NCI-H345 (cell line): ENCODE results near the gene APC2.

Experiments
- DNase-seq: peaks from one replicate; lab custom pipeline; 2025; lab: John Stamatoyannopoulos, UW

The APC2 gene

GRCh38 chr19:1447504-1447903 lies 2.4 kb upstream of the APC2 start:
- no peak for DNase-seq

GRCh38 chr19:1447944-1448343 lies 2.0 kb upstream of the APC2 start:
- no peak for DNase-seq

GRCh38 chr19:1450735-1451731 lies 1.1 kb downstream of the APC2 start:
- DNase-seq = no peak

GRCh38 chr19:1451916-1452801 lies 2.2 kb downstream of the APC2 start:
- no peak for DNase-seq

- DNase-seq = no peak
Measured at GRCh38 chr19:1452802-1453524, 3.0 kb downstream of the APC2 start.

DNA sequence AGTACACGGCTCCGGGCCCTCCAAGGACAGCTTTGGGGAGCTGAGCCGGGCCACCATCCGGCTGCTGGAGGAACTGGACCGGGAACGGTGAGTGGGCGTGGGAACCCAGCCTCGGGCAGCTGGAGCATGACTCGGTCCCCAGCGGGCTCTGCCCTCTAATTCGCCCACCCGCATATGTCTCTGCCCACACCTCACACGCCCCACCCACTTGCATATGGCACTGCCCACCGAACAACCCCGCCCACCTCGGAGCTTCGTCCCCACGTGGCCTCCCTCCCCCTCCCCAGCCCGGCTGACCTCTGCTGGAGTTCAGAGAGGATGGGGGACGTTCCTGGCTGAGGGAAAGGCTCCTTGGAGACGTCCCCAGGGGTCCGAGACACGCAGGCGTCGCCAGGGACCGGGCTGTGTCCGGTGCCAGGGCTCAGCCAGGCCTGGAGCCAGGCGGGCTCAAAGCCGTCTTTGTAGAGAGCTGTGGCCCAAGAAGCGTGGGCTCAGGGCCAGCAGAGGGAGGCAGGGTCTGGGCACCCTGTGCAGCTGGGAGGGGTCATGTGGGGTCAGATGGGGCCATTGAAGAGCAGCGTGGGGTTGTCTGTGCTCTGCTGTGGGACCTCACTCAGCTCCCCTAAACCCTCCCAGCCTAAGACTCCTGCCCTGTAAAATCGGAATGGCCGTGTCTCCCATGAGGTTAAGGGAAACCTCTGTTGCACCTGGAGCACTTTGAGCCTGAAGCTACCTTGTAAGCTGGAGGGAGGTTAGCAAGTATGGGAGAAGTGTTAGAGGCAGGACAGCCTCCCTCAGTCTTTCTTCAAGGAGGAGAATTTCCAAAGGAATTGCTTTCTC lies 3.8 kb downstream of the APC2 start:
- no peak for DNase-seq

GRCh38 chr19:1455002-1455335 lies 5.0 kb downstream of the APC2 start:
- no peak for DNase-seq

GRCh38 chr19:1455336-1456120 lies 5.6 kb downstream of the APC2 start:
- DNase-seq = peak; percentile 47

DNA sequence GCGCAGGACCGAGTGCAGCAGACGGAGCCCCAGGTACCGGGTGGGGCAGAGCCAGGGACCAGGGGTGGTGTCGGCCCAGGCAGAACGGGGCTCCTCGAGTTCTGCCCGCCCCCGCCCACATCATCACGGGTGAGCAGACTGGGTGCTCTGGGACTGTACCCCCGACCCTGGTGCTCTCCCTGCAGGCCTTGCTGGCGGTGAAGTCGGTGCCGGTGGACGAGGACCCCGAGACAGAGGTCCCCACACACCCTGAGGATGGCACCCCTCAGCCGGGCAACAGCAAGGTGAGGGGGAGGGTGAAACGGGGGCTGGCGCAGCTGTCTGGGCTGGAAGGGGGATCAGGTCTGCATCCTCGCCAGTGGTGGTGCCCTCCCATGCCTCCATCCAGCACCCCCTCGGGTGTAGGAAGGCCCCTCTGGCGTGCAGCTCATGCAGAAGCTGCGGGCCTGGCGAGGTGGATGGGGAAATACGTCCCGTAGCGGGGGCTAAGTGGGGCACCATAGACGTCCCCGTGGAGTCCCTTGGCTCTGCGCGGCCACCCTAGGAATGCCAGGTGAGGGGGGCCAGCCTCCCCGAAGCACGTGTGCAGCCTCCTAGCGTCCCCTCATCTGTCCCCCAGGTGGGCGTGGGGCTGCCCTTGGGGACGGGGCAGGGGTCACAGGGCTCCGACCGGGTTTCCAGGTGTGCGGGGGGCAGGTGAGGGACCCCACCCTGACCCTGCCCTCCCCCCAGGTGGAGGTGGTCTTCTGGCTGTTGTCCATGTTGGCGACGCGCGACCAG lies 6.4 kb downstream of the APC2 start:
- DNase-seq = no peak

- DNase-seq = no peak
Measured at GRCh38 chr19:1457031-1457739, 7.3 kb downstream of the APC2 start.

DNA sequence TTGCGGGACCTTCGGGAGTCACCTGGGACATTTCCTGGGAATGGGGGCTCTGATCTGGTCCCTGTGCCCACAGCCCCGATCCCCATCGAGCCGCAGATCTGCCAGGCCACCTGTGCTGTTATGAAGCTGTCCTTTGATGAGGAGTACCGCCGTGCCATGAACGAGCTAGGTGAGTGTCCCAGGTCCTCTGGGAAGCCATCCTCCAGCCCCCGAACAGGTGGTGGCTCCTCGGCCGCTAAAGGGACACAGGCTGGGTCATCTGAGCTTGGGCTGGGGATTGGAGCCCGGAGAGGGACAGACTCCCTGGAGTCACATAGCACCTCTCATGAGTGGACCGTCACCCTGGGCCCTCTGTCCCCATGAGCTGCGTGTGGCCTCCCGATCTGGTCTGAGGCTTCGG lies 8.0 kb downstream of the APC2 start:
- DNase-seq = no peak

- DNase-seq = no peak
Measured at GRCh38 chr19:1459479-1459878, 9.6 kb downstream of the APC2 start.

- no peak for DNase-seq
Measured at GRCh38 chr19:1460033-1460995, 10.4 kb downstream of the APC2 start.

DNA sequence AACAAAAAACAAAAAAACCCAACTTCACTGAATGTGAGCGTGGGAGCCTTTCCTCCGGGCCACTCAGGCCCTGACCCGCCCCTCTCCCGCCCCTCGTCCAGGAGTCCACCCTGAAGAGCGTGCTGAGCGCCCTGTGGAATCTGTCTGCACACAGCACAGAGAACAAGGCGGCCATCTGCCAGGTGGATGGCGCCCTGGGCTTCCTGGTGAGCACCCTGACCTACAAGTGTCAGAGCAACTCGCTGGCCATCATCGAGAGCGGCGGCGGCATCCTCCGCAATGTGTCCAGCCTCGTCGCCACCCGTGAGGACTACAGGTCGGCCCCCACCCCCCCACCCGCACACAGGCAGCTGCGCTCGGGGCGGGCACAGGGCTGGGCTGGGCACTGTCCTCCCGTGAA lies 11.9 kb downstream of the APC2 start:
- DNase-seq = no peak

GRCh38 chr19:1465191-1466016 lies 15.5 kb downstream of the APC2 start:
- no peak for DNase-seq

DNA sequence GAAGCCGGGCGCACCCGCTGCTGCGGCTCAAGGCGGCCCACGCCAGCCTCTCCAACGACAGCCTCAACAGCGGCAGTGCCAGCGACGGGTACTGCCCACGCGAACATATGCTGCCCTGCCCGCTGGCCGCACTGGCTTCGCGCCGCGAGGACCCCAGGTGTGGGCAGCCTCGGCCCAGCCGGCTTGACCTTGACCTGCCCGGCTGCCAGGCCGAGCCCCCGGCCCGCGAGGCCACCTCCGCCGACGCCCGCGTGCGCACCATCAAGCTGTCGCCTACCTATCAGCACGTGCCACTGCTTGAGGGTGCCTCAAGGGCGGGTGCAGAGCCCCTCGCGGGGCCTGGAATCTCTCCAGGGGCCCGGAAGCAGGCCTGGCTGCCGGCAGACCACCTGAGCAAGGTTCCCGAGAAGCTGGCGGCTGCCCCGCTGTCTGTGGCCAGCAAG lies 16.1 kb downstream of the APC2 start:
- DNase-seq = no peak
